Testis (tissue), 5 donors: Measurements from ENCODE around the gene PCF11. TPM values are rescaled to one million over a fixed set of nuclear protein-coding genes. Genes with fewer than 3 reads are reported as not detected.

Experiments
- DNase-seq: peaks from one replicate; pipeline ENCODE4 v3.0.0-alpha.2; 2019
- H3K27ac ChIP-seq, 2 donors: fragments of 200-600 bp; sonication (generic); one replicate each; pipeline ENCODE4 v1.5.1; 2019
- H3K27me3 ChIP-seq: fragments of 200-600 bp; sonication (generic); one replicate; pipeline ENCODE4 v1.5.1; 2019
- H3K36me3 ChIP-seq: fragments of 200-600 bp; sonication (generic); one replicate; pipeline ENCODE4 v1.5.1; 2017; ENCODE audit warnings: low read depth; ENCODE audit errors: missing control alignments
- H3K4me1 ChIP-seq: fragments of 200-600 bp; sonication (generic); one replicate; pipeline ENCODE4 v1.5.1; 2019
- H3K4me3 ChIP-seq, 2 donors: fragments of 200-600 bp; sonication (generic); one replicate each; pipeline ENCODE4 v1.5.1; 2017 to 2019
- H3K9me3 ChIP-seq: fragments of 200-600 bp; sonication (generic); one replicate; pipeline ENCODE4 v1.5.1; 2017
- POLR2A ChIP-seq: fragments of 450-650 bp; IDR thresholded peaks from one replicate; pipeline ENCODE4 v1.6.1; 2017; ENCODE audit warnings: antibody characterized with exemption, mild to moderate bottlenecking, moderate library complexity
- WGBS, 2 donors: methylation state at CpG; one replicate each; pipeline ENCODE4 v1.1.5; 2018; 5-methylcytosine and 5-hydroxymethylcytosine counted together
- intact Hi-C: fragments of 100-400 bp; cut with DNase I; formaldehyde crosslinking; loops from one replicate; pipeline ENCODE4 v1.15.1; 2023; ENCODE audit warnings: low total_unique reads
- long read RNA-seq, 2 donors: transcript quantifications; one replicate each; lab custom pipeline, GENCODE V29; 2026
- polyA plus RNA-seq: library from polyadenylated mRNA; stranded (reverse); fragments of 350-450 nt; fragmentation: Illumina TruSeq; extraction: RNeasy Lipid Tissue Mini Kit (QIAGEN cat#74804); gene quantifications from one replicate; pipeline ENCODE4 v1.2.3, GENCODE V29; 2014; ENCODE audit warnings: low read depth, low replicate concordance; ENCODE audit not compliant: insufficient read depth
- total RNA-seq, 2 donors: library from RNA; depleted of rRNA; stranded (reverse); fragments of >200 nt; gene quantifications; one replicate each; pipeline ENCODE4 v1.2.3, GENCODE V29; 2016
- TF ChIP-seq, protein P1 (sequence below), 3 experiments: fragments of 450-650 bp in 2 of 3; fragments of 200-600 bp in 1 of 3; sonication (generic) in 1 of 3; IDR thresholded peaks; one replicate each; pipeline ENCODE4 v1.5.1; 2016 to 2019; ENCODE audit warnings: antibody characterized with exemption in 3 of 3, mild to moderate bottlenecking in 2 of 3, moderate library complexity in 1 of 3

The PCF11 gene, protein sequence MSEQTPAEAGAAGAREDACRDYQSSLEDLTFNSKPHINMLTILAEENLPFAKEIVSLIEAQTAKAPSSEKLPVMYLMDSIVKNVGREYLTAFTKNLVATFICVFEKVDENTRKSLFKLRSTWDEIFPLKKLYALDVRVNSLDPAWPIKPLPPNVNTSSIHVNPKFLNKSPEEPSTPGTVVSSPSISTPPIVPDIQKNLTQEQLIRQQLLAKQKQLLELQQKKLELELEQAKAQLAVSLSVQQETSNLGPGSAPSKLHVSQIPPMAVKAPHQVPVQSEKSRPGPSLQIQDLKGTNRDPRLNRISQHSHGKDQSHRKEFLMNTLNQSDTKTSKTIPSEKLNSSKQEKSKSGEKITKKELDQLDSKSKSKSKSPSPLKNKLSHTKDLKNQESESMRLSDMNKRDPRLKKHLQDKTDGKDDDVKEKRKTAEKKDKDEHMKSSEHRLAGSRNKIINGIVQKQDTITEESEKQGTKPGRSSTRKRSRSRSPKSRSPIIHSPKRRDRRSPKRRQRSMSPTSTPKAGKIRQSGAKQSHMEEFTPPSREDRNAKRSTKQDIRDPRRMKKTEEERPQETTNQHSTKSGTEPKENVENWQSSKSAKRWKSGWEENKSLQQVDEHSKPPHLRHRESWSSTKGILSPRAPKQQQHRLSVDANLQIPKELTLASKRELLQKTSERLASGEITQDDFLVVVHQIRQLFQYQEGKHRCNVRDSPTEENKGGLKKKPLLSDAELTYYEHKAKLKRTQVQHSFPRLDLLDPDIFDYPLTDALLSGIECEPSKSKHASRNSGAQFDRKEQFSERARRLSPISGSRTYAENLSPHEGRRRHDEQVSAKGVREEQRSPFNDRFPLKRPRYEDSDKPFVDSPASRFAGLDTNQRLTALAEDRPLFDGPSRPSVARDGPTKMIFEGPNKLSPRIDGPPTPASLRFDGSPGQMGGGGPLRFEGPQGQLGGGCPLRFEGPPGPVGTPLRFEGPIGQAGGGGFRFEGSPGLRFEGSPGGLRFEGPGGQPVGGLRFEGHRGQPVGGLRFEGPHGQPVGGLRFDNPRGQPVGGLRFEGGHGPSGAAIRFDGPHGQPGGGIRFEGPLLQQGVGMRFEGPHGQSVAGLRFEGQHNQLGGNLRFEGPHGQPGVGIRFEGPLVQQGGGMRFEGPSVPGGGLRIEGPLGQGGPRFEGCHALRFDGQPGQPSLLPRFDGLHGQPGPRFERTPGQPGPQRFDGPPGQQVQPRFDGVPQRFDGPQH (N-terminal part only)
- total RNA-seq = 10 to 100 TPM; 80.5 to 100.0 TPM
- 36.1 TPM for polyA plus RNA-seq
- long read RNA-seq, donor 1, transcript PCF11-207 (1 exons, 1,720 nt) = major isoform, 12 of 12 reads
- long read RNA-seq, donor 1, partial matches to known transcripts = 0 of 12 reads
- long read RNA-seq, donor 1, other reads (novel, unspliced or antisense) = 0 of 12 reads
- long read RNA-seq, donor 2, transcript PCF11-207 (1 exons, 1,720 nt) = major isoform, 5 of 5 reads
- long read RNA-seq, donor 2, partial matches to known transcripts = 0 of 5 reads
- long read RNA-seq, donor 2, other reads (novel, unspliced or antisense) = 0 of 5 reads

DNA sequence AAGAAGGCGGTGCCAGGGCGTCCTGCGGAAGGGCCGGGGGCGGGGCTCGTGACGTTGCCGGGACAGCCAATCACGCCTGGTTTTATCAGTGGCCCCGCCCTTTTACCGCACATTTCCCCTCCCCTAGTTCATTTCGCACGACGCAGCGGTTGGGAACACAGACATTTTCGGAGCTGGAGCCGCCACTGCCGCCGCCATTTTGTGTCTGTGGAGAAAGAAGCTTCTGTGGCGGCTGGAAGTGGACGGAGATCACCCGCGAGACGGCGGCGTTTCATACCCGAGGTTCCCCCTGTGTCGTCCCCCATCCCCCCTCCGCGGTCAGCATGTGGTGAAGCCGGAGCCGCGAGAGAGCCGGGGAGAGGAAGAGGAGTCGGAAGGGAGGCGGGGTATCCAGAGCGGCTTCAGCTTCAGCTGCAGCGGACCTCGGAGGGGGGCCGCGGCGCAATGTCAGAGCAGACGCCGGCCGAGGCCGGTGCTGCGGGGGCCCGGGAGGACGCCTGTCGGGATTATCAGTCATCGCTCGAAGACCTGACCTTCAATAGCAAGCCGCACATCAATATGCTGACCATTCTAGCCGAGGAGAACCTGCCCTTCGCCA is at the start of gene PCF11:
Gene PCF11 (plus strand): TSS at position 136 of the 598 bp plus-strand sequence. CDS start 309 bp downstream, at position 445.
- peaks cover 15% of the 10 kb centered on the region for H3K4me1 ChIP-seq
- H3K27ac ChIP-seq = peak within 1 kb of the TSS; percentile 100
- DNase-seq = no peak
- intact Hi-C loops = loop anchor here (5.0 kb wide), 1 partner anchor 85 kb away; the partner anchor contains the start of gene RAB30
- no peaks in the 10 kb centered on the region for H3K9me3 ChIP-seq
- peak within 1 kb of the TSS; percentile 100 for H3K4me3 ChIP-seq
- TF ChIP-seq POLR2A = peak; percentile 100
- TF ChIP-seq, protein P1, sequence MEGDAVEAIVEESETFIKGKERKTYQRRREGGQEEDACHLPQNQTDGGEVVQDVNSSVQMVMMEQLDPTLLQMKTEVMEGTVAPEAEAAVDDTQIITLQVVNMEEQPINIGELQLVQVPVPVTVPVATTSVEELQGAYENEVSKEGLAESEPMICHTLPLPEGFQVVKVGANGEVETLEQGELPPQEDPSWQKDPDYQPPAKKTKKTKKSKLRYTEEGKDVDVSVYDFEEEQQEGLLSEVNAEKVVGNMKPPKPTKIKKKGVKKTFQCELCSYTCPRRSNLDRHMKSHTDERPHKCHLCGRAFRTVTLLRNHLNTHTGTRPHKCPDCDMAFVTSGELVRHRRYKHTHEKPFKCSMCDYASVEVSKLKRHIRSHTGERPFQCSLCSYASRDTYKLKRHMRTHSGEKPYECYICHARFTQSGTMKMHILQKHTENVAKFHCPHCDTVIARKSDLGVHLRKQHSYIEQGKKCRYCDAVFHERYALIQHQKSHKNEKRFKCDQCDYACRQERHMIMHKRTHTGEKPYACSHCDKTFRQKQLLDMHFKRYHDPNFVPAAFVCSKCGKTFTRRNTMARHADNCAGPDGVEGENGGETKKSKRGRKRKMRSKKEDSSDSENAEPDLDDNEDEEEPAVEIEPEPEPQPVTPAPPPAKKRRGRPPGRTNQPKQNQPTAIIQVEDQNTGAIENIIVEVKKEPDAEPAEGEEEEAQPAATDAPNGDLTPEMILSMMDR (IDR thresholded peaks at IDR 0.05) = peak in 1 of 3 experiments; percentile 15
- H3K27me3 ChIP-seq = no peaks in the 10 kb centered on the region
- 0% methylated on average over 35 to 55 of the region's 55 CpGs for WGBS, 2 donors
- H3K36me3 ChIP-seq = no peaks in the 10 kb centered on the region

DNA sequence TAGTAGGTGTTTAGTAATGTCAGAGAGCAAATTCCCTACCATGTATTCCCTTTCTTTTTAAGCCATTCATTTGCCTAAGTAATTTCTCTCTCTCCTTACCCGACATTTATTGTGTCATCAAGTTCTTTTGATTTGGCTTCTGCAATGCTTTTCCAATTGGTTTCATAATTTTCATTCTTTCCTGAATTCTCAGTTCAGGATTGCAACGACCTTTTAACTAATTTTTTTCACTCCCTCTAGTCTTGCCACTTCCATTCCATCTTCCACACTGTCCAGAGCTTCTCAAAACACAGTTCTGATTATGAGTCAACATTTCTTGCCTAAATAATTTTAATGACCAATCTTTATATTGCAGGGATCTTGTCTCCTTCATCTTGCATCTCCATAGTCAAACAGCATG is 44.0 kb upstream of the PCF11 start:
- Histone ChIP-seq H3K9me3 (no peaks in the 10 kb centered on the region), H3K4me3 (no peak overlapping the region), H3K27me3 (no peaks in the 10 kb centered on the region), H3K27ac (no peak overlapping the region), H3K4me1 (no peaks in the 10 kb centered on the region), H3K36me3 (no peaks in the 10 kb centered on the region)
- DNase-seq = no peak
- WGBS, 2 donors = 71 to 73% methylated on average over 2 of the region's 2 CpGs
- intact Hi-C loops = no loop called here
- TF ChIP-seq, protein P1 (IDR thresholded peaks at IDR 0.05) = no peak
- TF ChIP-seq POLR2A = no peak

DNA sequence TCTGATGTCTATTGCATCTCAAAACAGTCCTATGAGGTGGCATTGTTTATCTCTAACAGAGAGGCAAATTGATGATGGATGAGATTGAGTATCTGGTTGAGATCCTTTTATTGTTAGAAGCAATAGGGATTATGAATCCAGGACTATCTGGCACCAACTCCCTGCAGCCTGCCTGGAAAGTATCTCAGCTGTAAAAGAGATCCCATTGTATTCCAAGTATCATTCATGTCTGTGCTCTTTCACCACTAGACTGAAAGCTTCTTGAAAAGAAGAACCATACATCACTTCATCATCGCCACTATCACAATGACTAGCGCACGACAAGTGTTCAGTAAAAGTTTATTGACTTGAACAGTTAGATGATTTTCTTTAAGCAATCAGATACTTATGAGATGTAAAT is 41.9 kb upstream of the PCF11 start:
- H3K9me3 ChIP-seq = no peaks in the 10 kb centered on the region
- H3K27me3 ChIP-seq = no peaks in the 10 kb centered on the region
- peaks cover 3% of the 10 kb centered on the region for H3K4me1 ChIP-seq
- H3K4me3 ChIP-seq = no peak overlapping the region
- no peaks in the 10 kb centered on the region for H3K36me3 ChIP-seq
- TF ChIP-seq POLR2A = no peak
- TF ChIP-seq, protein P1 (IDR thresholded peaks at IDR 0.05) = no peak
- H3K27ac ChIP-seq = no peak overlapping the region
- no peak for DNase-seq
- WGBS, 2 donors = 86 to 93% methylated on average over 3 of the region's 3 CpGs
- intact Hi-C loops = no loop called here

DNA sequence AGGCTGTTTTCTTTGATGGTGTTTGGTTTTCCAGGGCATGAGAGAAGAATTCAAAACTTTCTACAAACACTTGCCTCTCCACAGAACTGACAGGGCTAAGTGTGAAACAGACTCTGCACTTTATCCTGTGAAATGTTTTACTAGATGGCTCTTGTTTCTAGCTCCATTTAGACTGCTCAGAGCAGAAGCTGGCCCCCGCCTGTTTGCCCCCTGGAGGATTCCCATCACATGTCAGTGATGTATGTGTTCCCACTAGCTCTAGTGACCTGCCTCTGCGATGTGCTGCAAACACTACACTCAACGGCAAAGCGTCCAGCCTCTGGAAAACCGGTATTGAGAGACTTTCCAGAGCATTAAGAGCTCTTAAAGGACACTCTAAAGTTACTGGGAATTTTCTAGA is 41.4 kb upstream of the PCF11 start:
- peaks cover 3% of the 10 kb centered on the region for H3K4me1 ChIP-seq
- no peak for DNase-seq
- H3K4me3 ChIP-seq = no peak overlapping the region
- no peaks in the 10 kb centered on the region for H3K9me3 ChIP-seq
- no peak overlapping the region for H3K27ac ChIP-seq
- WGBS, 2 donors = 63 to 76% methylated on average over 5 of the region's 5 CpGs
- no peaks in the 10 kb centered on the region for H3K36me3 ChIP-seq
- no peaks in the 10 kb centered on the region for H3K27me3 ChIP-seq
- intact Hi-C loops = no loop called here
- TF ChIP-seq, protein P1 (IDR thresholded peaks at IDR 0.05) = no peak
- no peak for TF ChIP-seq POLR2A
